BE2C (cell line): ENCODE measurements around the gene SFSWAP.

Experiments
- DNase-seq: peaks from one replicate; pipeline ENCODE4 v3.0.0-alpha.2; 2020
- H3K27me3 ChIP-seq: fragments of 250-450 bp; sonication (Bioruptor Pico); 2 replicates; pipeline ENCODE4 v1.5.1; 2020; ENCODE audit warnings: mild to moderate bottlenecking
- H3K36me3 ChIP-seq: fragments of 250-450 bp; sonication (Bioruptor Pico); 2 replicates; pipeline ENCODE4 v1.5.1; 2020; ENCODE audit warnings: mild to moderate bottlenecking
- H3K4me1 ChIP-seq: fragments of 250-450 bp; sonication (Bioruptor Pico); 2 replicates; pipeline ENCODE4 v1.5.1; 2020
- H3K4me3 ChIP-seq: 2 replicates; pipeline ENCODE4 v1.5.1; 2011; ENCODE audit warnings: low read depth, low read length
- H3K9me3 ChIP-seq: fragments of 250-450 bp; sonication (Bioruptor Pico); 2 replicates; pipeline ENCODE4 v1.5.1; 2020
- TF ChIP-seq, protein P1 (sequence below): IDR thresholded peaks from 2 replicates; pipeline ENCODE4 v1.5.1; 2012; ENCODE audit warnings: mild to moderate bottlenecking, low read depth, low read length

SFSWAP gene

GRCh38 chr12:131672311-131672940 is 38.5 kb upstream of the SFSWAP start:
- Histone ChIP-seq H3K9me3 (no peaks in the 10 kb centered on the region), H3K4me3 (no peak overlapping the region), H3K36me3 (no peaks in the 10 kb centered on the region), H3K4me1 (no peaks in the 10 kb centered on the region), H3K27me3 (peaks cover 15% of the 10 kb centered on the region)
- TF ChIP-seq, protein P1, sequence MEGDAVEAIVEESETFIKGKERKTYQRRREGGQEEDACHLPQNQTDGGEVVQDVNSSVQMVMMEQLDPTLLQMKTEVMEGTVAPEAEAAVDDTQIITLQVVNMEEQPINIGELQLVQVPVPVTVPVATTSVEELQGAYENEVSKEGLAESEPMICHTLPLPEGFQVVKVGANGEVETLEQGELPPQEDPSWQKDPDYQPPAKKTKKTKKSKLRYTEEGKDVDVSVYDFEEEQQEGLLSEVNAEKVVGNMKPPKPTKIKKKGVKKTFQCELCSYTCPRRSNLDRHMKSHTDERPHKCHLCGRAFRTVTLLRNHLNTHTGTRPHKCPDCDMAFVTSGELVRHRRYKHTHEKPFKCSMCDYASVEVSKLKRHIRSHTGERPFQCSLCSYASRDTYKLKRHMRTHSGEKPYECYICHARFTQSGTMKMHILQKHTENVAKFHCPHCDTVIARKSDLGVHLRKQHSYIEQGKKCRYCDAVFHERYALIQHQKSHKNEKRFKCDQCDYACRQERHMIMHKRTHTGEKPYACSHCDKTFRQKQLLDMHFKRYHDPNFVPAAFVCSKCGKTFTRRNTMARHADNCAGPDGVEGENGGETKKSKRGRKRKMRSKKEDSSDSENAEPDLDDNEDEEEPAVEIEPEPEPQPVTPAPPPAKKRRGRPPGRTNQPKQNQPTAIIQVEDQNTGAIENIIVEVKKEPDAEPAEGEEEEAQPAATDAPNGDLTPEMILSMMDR = no peak
- DNase-seq = no peak

- Histone ChIP-seq H3K4me1 (no peaks in the 10 kb centered on the region), H3K4me3 (no peak overlapping the region), H3K27me3 (peaks cover 15% of the 10 kb centered on the region), H3K9me3 (no peaks in the 10 kb centered on the region), H3K36me3 (no peaks in the 10 kb centered on the region)
- TF ChIP-seq, protein P1 = no peak
- no peak for DNase-seq
Measured at GRCh38 chr12:131672941-131673887, 37.7 kb upstream of the SFSWAP start.

- no peak for DNase-seq
- H3K27me3 ChIP-seq = peaks cover 15% of the 10 kb centered on the region
- no peak overlapping the region for H3K4me3 ChIP-seq
- TF ChIP-seq, protein P1 = no peak
- no peaks in the 10 kb centered on the region for H3K4me1 ChIP-seq
- H3K9me3 ChIP-seq = no peaks in the 10 kb centered on the region
- no peaks in the 10 kb centered on the region for H3K36me3 ChIP-seq
Measured at GRCh38 chr12:131673888-131674257, 37.0 kb upstream of the SFSWAP start.

- no peaks in the 10 kb centered on the region for H3K36me3 ChIP-seq
- peaks cover 12% of the 10 kb centered on the region for H3K27me3 ChIP-seq
- no peaks in the 10 kb centered on the region for H3K9me3 ChIP-seq
- TF ChIP-seq, protein P1 = no peak
- H3K4me3 ChIP-seq = no peak overlapping the region
- H3K4me1 ChIP-seq = no peaks in the 10 kb centered on the region
- DNase-seq = no peak
Measured at GRCh38 chr12:131674373-131674772, 36.5 kb upstream of the SFSWAP start.

DNA sequence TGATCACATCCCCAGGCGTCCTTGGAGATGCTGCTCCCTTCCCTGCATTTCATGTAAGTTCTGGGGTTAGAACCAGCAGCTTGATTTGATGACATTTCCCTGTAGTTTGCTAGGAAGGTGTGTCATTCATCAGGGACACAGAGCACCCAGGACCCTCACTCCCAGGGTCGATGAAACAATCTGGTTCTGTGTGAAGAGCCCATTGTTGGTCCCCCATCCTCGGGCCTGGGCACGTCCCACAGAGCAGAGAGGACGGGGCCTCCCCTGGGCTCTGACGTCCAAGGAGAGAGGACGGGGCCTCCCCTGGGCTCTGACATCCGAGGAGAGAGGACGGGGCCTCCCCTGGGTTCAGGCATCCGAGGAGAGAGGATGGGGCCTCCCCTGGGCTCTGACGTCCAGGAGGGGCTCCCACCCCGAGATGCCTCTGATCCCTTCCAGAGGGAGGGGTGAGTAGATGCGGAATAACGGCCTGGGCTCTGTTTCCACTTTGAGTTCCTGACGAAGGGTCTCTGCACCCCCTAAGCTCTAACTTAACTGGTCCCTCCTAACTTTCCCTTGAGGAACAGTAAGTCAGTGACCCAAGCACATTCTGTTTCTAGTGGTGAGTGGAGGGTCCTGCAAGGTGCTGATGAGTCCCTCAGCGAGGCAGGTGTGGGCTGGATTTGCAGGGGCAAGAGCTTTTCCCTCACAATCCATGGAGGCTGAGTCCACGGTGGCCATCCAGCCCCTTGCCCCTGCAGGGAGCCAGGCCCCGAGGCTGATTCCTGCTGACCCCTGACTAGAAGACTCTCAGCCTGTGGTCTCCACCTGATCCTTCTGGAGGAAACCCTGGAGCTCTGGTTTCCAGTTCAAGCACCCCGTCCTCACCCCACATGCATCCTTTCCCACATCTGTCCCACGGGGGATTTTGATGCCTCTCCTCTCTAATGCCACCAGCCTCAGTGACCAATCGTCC is 35.5 kb upstream of the SFSWAP start:
- Histone ChIP-seq H3K36me3 (no peaks in the 10 kb centered on the region), H3K4me1 (no peaks in the 10 kb centered on the region), H3K4me3 (no peak overlapping the region), H3K9me3 (no peaks in the 10 kb centered on the region), H3K27me3 (peaks cover 2% of the 10 kb centered on the region; the same call in 1 of the 2 replicates)
- DNase-seq = no peak
- TF ChIP-seq, protein P1 = no peak
